ENCODE results near the gene CTAG1A.
"Not testable (repeated sequence)": the region's sequence is repeated elsewhere in the genome, so short reads cannot be mapped to it uniquely, and the experiment has no call there.

Gene CTAG1A

DNA sequence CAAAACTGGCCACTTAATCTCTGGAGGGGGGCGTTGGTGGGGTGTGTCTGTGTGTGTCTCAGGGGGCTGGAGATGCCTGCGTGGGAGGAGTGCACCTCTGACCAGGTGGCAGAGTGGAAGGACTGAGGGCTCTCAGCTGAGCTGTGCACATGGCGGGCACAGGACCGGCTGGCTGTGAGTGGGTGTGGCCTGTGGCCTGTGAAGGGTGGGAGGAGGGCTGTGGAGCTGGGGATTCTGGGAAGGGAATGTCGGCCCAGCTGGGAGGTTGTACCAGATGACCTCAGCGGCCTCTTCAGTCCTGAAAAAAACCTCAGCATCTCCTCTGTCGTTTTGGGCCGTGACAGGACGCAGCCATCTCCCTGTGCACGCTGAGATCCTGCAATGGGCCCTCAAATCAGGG, 22.6 kb upstream of the CTAG1A start:
- not testable (repeated sequence) for H3K27ac ChIP-seq; DNase-seq (ENCODE audit: low read depth, low spot score)

DNA sequence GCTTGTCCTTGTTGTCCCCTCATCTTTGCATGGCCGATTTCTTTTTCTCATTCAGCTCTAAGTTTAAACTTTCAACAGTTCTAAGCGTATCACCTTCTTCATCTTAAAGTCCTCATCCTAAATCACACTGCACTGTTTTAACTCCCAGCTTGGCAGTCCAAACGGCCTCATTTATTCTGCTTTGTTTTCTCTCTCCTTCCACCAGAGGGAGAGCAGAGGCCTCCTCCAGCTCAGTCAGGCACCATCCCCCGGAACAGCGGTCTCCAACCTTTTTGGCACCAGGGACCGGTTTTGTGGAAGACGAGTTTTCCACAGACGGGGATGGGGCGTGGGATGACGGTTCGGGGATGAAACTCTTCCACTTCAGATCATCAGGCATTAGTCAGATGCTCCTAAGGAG, 14.6 kb upstream of the CTAG1A start:
- not testable (repeated sequence) for H3K27ac ChIP-seq; DNase-seq (ENCODE audit: low read depth, low spot score)

DNA sequence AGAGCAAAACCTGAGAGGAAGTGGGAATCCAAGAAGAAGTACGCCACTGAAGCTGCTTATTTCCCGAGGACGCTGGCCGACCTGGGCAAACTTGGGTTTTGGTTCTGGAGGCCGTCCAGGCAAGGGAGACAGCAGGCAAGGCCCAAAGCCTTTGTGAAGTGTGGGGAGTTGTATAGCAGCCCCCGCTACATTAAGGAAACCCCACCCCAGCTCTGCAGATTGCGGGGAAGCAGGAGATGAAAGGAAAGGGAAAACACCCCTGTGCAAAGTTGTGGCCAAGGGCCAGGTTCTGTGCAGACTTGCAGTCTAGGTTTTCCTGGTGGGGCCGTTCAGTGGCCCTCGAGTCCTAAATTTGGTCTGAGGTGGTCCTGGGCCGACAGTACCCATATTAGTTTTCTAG, 11.9 kb upstream of the CTAG1A start:
- not testable (repeated sequence) for DNase-seq (ENCODE audit: low read depth, low spot score); H3K27ac ChIP-seq

DNA sequence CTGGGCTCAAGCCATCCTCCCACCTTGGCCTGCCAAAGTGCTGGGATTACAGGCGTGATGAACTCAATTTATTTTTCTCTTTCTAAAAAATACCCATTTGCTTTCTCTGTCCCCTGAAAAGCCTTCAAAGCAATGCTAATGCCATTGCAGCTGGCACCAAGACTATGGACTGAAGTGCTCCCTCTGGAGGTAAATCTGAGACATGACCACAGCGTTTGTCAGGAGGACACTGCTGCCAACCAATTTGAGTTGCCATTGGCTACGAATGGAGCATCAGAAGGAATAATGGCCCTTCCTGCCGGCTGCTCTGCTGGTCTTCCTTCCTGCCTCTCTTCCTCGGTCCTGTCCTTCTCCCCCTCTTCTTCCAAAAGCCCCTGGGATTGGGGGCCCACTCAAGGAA, 9.9 kb upstream of the CTAG1A start:
- not testable (repeated sequence) for DNase-seq (ENCODE audit: low read depth, low spot score); H3K27ac ChIP-seq

DNA sequence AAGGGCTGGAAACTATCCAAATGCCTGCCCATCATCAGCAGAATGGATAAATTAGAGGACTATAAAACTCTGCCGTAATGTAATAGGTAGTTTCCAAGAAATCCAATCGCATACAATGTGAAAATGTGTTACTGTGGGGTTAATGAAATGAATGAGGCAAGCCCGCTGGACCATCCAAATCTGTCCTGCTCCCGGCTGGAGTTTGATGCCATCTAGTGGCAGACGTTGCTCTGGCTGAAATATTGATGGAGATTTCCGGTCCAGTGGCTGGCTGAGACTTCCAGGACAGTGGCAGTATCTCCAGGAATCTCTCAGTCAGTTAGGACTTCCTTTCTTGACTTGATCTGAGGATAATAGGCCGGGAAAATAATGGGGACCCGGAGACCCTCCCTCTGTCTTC, 1.9 kb upstream of the CTAG1A start:
- H3K27ac ChIP-seq; DNase-seq (ENCODE audit: low read depth, low spot score): not testable (repeated sequence)

DNA sequence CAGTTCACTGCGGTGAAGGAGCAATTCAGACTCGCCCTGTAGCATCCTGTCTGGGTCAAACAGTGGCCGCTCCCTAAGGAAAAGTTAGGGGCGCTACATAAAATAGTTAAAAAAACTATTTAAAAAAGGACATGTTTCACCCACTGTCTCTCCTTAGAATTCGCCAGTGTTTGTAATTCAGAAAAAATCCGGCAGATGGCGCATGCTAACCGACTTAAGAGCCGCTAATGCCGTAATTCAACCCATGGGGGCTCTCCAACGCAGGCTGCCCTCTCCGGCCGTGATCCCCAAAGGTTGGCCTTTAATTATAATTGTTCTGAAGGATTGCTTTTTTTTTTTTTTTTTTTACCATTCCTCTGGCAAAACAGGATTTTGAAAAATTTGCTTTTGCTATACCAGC, 5.5 kb downstream of the CTAG1A start:
- not testable (repeated sequence) for H3K27ac ChIP-seq; DNase-seq (ENCODE audit: low read depth, low spot score)

DNA sequence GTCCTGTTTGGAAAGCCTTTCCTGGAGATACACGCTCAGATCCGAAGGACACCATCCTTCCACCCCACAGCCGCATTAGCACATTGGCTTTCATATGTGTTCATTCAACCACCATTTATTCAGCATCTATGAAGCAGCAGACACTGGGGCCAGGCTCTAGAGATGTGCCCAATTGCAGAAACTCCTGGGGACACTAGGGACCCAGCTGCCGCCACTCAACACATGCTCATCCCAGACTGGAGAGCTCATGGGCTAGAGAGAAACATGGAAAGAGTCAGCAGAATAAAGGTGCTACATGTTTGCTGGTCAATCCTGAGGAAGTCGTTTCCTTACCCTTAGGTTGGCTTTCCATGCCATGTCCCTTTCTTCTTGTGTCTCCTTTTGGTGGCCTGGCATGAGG, 7.6 kb downstream of the CTAG1A start:
- H3K27ac ChIP-seq, result no peak overlapping the region
- no peak for DNase-seq (ENCODE audit: low read depth, low spot score)

DNA sequence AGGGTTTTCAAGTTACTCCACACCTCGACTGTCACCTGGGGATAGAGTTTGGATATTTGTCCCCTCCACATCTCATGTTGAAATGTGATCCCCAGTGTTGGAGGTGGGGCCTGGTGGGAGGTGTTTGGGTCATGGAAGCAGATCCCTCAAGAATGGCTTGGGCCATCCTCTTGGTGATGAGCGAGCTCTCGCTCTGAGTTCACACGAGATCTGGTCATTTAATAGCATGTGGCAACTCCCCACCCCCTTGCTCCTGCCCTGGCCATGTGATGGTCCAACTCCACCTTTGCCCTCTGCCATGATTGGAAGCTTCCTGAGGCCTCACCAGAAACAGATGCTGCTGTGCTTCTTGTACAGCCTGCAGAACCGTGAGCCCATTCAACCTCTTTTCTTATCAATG, 8.3 kb downstream of the CTAG1A start:
- no peak overlapping the region for H3K27ac ChIP-seq
- no peak for DNase-seq (ENCODE audit: low read depth, low spot score)

DNA sequence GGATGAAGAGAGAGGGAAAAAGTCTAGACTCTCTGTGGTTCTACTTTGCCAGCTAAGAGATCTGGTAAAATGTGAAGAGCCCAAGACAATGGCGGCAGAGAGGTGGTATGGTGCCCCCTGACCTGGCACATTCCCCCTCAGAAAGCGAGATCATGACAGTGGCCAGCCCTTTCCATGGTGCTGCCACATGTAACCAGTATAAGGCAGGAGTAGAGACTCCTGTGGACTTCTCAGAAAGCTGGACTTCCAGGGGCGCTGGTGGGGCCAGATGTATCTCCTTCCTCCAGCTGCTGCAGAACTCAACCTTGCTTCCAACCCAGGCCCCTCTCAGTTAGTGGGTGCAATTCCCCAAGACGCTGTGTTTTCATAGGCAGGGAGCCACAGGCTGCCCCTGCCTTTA, 9.6 kb downstream of the CTAG1A start:
- no peak for DNase-seq (ENCODE audit: low read depth, low spot score)
- no peak overlapping the region for H3K27ac ChIP-seq

DNA sequence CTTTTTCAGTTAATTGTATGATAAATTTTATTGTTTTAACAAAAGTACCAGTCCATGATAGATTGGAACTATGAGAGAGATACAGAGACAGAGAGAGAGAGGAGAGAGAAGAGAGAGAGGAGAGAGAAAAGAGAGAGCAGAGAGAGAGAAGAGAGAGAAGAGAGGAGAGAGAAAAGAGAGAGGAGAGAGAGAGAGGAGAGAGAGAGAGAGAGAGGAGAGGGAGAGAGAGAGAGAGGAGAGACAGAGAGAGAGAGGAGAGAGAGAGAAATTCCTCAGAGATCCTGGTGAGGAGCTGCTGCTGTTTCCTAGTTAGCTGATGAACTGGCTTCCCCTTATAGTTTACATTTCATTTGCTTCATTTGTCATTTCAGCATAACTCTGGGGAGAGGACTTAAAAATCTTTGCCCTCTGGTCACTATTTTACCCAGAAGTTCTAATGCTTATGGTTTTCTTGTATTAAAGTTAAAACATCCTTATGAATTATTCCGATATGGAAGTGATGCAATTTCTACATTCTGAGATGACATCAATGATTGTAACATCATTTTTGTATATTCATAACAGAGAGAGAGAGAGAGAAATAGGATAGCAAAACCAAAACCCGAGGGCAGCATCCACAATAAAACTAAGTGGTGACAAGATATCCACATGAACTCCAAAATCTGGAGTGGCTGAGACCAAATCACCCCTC, 10.8 kb downstream of the CTAG1A start:
- no peak for DNase-seq (ENCODE audit: low read depth, low spot score)
- peak overlapping the region; percentile 68 for H3K27ac ChIP-seq

DNA sequence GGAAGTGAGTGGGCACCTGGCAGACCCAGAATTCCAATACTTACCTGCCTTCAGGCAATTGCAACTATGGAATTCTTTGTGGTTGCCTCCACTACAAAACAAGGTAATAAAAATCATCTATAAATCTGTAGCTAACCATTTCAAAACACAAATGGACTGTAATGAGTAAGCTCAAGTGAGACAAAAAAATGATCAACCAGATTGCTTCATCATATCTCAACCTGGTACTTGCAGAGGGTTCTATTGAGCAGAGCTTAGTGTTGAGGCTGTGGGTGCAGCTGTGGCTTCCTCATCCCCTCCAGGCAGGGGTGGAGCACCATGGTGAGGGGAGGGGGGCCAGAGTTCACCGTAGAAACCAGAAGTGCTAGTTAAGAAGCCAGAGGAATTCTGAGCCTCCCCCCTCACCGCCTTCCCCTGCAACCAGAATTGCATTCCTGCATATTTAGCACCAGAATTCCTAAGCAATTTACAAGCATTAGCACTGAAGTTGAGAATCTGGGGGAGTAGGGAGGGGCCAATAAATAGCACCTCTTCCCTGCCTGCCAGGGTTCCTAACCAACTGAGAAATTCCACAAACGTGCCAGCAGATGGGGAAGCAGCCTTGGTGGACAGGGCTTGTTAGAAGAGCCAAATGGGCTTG, 11.5 kb downstream of the CTAG1A start:
- H3K27ac ChIP-seq, result peak overlapping the region; percentile 68
- DNase-seq (ENCODE audit: low read depth, low spot score), result peak; percentile 90

DNA sequence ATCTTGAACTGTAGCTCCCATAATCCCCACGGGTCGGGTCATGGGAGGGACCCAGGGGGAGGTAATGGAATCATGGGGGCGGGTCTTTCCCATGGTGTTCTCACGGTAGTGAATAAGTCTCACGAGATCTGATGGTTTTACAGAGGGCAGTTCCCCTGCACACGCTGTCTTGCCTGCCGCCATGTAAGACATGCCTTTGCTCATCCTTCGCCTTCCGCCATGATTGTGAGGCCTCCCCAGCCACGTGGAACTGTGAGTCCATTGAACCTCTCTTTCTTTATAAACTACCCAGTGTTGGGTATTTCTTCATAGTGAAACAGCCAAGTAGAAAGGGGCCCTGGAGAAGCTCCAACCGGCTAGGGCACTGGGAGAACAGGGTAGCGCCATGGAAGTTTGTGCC, 12.3 kb downstream of the CTAG1A start:
- H3K27ac ChIP-seq, result peak overlapping the region; percentile 68
- DNase-seq (ENCODE audit: low read depth, low spot score), result no peak

DNA sequence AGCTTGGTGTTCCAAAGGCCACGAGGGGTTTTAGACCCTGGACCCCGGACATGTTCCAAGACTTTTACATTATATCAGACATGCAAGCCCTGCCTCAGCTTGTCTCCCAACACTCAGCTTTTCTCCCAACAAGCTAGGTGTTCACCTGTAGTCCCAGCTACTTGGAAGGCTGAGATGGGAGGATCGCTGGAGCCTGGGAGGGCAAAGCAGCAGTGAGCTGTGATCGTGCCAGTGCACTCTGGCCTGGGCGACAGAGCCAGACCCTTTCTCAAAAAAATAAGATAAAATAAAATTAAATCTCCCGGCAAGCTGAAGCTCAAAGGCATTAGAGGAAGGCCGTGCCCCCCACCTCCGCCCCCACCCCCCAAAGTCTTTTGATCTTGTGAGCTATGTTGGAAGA, 13.7 kb downstream of the CTAG1A start:
- H3K27ac ChIP-seq, result no peak overlapping the region
- no peak for DNase-seq (ENCODE audit: low read depth, low spot score)

DNA sequence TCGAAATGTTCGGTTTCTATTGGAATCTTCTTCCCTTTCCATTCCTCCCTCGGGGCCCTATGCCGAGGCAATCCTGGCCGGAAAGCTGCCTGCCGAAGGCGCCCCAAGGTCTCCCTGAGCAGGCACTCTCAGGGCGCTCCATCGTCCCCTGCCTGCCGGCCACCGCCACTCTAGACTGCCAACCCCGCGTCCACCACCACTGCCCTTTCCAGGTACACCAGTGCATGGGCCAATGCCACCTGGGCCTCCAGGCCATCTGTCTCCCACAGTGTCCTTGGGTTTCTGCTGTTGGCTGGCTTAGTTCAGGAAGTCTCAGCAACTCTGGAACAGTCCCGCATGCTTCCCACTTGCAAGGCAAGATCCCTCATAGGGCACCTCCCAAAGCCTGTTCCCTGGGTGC, 14.6 kb downstream of the CTAG1A start:
- H3K27ac ChIP-seq, result no peak overlapping the region
- no peak for DNase-seq (ENCODE audit: low read depth, low spot score)

DNA sequence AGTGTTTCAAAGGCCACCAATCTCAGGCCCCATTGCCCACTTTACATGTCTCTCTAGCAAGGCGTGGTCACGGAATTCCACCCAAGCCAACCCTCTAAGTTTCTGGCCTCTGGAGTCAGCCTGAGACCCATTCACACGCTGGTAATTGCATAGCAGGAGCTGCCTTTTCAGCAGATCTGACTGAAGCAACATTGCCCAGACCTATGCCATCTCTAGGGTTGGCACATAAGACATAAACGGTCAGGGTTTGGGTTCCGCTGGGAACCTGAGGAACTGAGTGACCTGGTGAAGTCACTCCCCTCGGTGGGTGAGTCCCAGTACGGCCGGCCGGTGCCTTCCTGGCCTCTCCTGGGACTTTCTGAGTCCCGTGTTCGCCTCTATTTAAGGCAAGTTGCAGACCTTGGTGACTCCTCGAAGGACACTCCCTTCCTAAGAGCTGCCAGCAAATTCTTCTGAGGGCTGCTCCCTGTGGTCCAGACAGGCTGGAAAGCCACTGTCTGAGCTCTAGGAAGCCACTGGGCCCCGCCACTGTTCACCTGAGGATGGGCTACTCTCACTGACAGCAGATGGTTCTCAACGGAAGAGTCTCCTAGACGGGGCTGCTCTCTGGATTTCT, 15.9 kb downstream of the CTAG1A start:
- peak overlapping the region; percentile 48 for H3K27ac ChIP-seq
- no peak for DNase-seq (ENCODE audit: low read depth, low spot score)

DNA sequence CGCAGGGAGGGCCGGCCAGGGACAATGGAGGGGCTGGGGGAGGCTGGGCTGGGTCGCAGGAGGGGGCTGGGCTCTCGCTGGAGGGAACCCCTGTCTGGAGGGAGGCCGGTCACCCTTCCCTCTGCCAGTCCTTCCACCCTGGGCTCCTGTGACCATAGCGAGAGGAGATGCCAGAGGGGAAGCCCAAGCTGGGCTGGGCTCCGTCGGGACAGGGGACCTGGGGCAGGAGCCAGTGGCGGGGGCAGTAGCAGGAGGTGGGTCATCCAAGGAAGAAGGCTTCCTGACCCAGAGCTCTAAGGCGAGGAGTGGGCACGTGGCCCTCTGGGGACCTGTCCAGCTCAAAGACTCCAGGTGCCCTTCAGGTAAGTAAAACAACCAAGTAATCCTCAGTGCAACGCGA, 17.3 kb downstream of the CTAG1A start:
- no peak for DNase-seq (ENCODE audit: low read depth, low spot score)
- no peak overlapping the region for H3K27ac ChIP-seq

DNA sequence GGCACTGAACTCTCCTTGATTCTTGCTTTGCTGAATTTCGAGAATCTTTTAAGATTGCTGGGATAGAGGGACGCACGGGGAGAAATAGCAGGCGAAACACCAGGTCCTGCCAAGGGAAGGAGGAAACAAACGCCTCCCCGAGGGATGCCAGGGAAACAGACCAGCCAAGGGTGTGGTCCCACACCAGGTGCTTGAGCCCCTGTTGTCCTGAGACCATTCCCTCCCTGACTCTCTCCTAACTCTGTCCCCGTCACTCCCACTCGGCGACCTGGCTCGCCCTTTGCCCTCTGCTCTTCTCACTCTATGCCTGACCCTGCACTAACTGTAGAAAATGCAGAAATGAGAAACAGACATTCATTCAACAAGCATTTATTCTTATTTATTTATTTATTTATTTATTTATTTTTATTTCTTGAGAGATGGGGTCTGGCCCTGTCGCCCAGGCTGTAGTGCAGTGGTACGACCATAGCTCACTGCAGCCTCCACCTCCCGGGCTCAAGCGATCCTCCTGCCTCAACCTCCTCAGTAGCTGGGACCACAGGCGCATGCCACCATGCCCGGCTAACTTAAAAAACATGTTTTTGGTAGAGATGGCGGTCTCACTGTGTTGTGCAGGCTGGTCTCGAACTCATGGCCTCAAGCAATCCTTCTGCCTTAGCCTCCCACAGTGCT, 18.0 kb downstream of the CTAG1A start:
- no peak for DNase-seq (ENCODE audit: low read depth, low spot score)
- no peak overlapping the region for H3K27ac ChIP-seq

DNA sequence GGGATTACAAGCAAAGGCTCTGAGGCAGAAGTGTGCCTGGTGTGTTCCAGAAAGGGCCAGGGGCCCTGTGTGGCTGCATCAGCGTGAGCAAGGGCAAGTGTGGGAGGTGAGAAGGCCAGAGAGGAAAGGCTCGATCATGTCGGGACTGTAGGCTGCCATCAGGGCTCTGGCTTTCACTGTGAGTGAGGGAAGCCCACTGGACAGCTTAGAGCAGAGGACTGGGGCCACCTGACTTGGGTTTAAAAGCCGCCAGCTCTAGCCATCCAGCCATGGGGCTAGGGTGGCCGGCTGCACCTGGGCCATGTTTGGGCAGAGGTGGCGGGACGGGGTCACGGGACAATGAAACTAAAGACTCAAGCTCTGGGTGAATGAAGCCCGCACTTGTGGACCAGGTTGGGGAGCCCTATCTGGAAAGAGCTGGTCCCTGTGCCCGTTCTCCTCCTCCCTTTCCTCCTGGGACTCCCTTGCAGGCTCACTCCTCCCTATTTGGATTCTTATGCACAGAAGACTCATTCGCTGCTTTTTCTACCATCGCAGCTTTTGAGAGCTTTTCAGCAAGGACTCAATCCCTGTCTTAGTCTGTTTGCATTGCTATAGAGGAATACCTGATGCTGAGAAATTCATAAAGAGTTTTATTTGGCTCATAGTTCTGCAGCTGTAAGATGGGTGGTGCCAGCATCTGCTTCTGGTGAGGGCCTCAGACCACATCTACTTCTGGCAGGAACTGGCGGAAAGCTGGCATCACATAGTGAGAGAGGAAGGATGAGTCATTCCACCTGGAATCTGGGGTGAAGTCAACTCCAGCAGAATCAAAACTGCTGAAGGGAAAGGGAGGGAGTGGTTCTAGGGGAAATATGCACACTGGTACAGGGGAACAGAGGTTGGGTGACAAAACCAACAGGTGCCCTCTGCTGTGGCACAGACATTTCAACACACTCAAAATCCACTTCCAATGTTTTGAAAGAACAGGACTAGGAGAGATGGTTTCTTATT, 18.8 kb downstream of the CTAG1A start:
- no peak for DNase-seq (ENCODE audit: low read depth, low spot score)
- H3K27ac ChIP-seq, result peak overlapping the region; percentile 41

DNA sequence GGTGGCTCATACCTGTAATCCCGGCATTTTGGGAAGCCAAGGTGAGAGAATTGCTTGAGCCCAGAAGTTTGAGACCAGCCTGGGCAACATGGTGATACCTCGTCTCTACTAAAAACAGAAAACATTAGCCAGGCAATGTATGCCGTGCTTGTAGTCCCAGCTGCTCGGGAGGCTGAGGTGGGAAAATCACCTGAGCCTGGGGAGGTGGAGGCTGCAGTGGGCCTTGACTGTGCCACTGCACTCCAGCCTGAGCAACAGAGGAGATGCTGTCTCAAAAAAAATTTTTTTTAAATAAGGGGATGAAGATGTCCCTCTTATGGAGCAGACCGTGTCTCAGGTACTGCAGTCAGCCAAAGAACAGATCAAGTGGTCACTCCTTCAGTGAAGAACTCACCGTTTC, 20.6 kb downstream of the CTAG1A start:
- DNase-seq (ENCODE audit: low read depth, low spot score), result no peak
- no peak overlapping the region for H3K27ac ChIP-seq

DNA sequence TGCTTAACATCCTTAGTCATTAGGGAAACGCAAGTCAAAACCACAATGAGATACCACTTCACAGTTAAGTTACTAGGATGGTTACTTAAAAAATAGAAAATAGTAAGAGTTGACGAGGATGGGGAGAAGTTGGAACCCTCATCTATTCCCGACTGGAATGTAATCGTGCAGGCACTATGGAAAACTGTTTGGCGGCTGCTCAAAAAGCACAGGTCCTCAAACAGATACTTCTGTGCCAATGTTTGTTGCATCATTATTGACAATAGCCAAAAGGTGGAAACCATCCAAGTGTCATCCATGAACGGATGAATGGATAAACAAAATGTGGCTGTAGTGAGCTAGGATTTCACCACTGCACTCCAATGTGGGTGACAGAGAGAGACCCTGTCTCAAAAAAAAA, 22.4 kb downstream of the CTAG1A start:
- H3K27ac ChIP-seq, result no peak overlapping the region
- DNase-seq (ENCODE audit: low read depth, low spot score), result no peak

Data from epithelial cell of prostate (primary cell).